ENCODE measurements around the gene DENND10. TPM values are rescaled to one million over a fixed set of nuclear protein-coding genes. Genes with fewer than 3 reads are reported as not detected.

The DENND10 gene
- polyA plus RNA-seq (2013, experiment 1 of 2), result 59.7 TPM
- 60.9 TPM for polyA plus RNA-seq (2013, experiment 2 of 2)

GRCh38 chr10:119103903-119104653 lies at the start of gene DENND10:
Gene DENND10, plus strand, starts transcription at chr10:119104113. Its CDS starts 30 bp downstream, at chr10:119104143.
- peak within 1 kb of the TSS; percentile 99 for H3K18ac ChIP-seq (ENCODE audit: low read length)
- H2BK5ac ChIP-seq (ENCODE audit: low read length), result no peak within 1 kb of the TSS
- peak within 1 kb of the TSS; percentile 84 for H3K4me2 ChIP-seq (ENCODE audit: low read length)
- H3K4ac ChIP-seq (ENCODE audit: low read depth, low read length), result peak within 1 kb of the TSS; percentile 98
- H3K4me3 ChIP-seq (ENCODE audit: low read length), result peak within 1 kb of the TSS; percentile 89
- H3K56ac ChIP-seq (ENCODE audit: low read length), result peak within 1 kb of the TSS; percentile 96
- H2BK15ac ChIP-seq (replicated peaks; ENCODE audit: low read depth), result no peak within 1 kb of the TSS
- H4K5ac ChIP-seq (ENCODE audit: low read length), result no peak within 1 kb of the TSS
- H3K27ac ChIP-seq (ENCODE audit: low read depth, low read length), result peak within 1 kb of the TSS; percentile 62
- no peak within 1 kb of the TSS for H4K8ac ChIP-seq (ENCODE audit: low read depth, low read length)
- H3K23ac ChIP-seq (ENCODE audit: low read length), result no peak within 1 kb of the TSS
- no peaks in the 10 kb centered on the region for H3K36me3 ChIP-seq (ENCODE audit: control insufficient read depth, insufficient read depth, low read length)
- no CpG with 5 or more reads among the region's 91 CpGs for WGBS (ENCODE audit: extremely low coverage, insufficient coverage, low lambda C conversion rate)
- H3K79me2 ChIP-seq (ENCODE audit: control insufficient read depth, insufficient read depth, low read length), result peaks cover 9% of the 10 kb centered on the region
- H3K79me1 ChIP-seq (ENCODE audit: low read length), result no peaks in the 10 kb centered on the region
- H3K4me1 ChIP-seq (ENCODE audit: control insufficient read depth, low read depth, low read length), result no peaks in the 10 kb centered on the region
- peak; percentile 81 for DNase-seq
- H3K27me3 ChIP-seq (ENCODE audit: insufficient read depth, low read length, poor library complexity), result no peaks in the 10 kb centered on the region
- H2AK5ac ChIP-seq (ENCODE audit: low read length), result no peak within 1 kb of the TSS
- H3K9ac ChIP-seq (ENCODE audit: low read length), result peak within 1 kb of the TSS; percentile 76
- peak within 1 kb of the TSS; percentile 82 for H2BK120ac ChIP-seq (ENCODE audit: low read depth, low read length)

GRCh38 chr10:119055472-119055871 lies 48.4 kb upstream of the DENND10 start:
- H3K4me1 ChIP-seq (ENCODE audit: control insufficient read depth, low read depth, low read length), result no peaks in the 10 kb centered on the region
- no CpG with 5 or more reads among the region's 1 CpG for WGBS (ENCODE audit: extremely low coverage, insufficient coverage, low lambda C conversion rate)
- DNase-seq, result no peak
- no peak overlapping the region for H3K27ac ChIP-seq (ENCODE audit: low read depth, low read length)
- H2BK120ac ChIP-seq (ENCODE audit: low read depth, low read length), result no peak overlapping the region
- no peak overlapping the region for H2AK5ac ChIP-seq (ENCODE audit: low read length)
- H3K79me2 ChIP-seq (ENCODE audit: control insufficient read depth, insufficient read depth, low read length), result peaks cover 21% of the 10 kb centered on the region
- H3K4ac ChIP-seq (ENCODE audit: low read depth, low read length), result no peak overlapping the region
- H3K79me1 ChIP-seq (ENCODE audit: low read length), result peaks cover 5% of the 10 kb centered on the region
- H4K5ac ChIP-seq (ENCODE audit: low read length), result no peak overlapping the region
- no peak overlapping the region for H3K56ac ChIP-seq (ENCODE audit: low read length)
- H3K36me3 ChIP-seq (ENCODE audit: control insufficient read depth, insufficient read depth, low read length), result peaks cover 18% of the 10 kb centered on the region
- no peak overlapping the region for H4K8ac ChIP-seq (ENCODE audit: low read depth, low read length)
- no peak overlapping the region for H2BK15ac ChIP-seq (replicated peaks; ENCODE audit: low read depth)
- H3K4me3 ChIP-seq (ENCODE audit: low read length), result no peak overlapping the region
- H2BK5ac ChIP-seq (ENCODE audit: low read length), result no peak overlapping the region
- no peak overlapping the region for H3K4me2 ChIP-seq (ENCODE audit: low read length)
- no peak overlapping the region for H3K18ac ChIP-seq (ENCODE audit: low read length)
- H3K9ac ChIP-seq (ENCODE audit: low read length), result no peak overlapping the region
- no peak overlapping the region for H3K23ac ChIP-seq (ENCODE audit: low read length)
- H3K27me3 ChIP-seq (ENCODE audit: insufficient read depth, low read length, poor library complexity), result no peaks in the 10 kb centered on the region

- H4K5ac ChIP-seq (ENCODE audit: low read length), result no peak overlapping the region
- H3K27ac ChIP-seq (ENCODE audit: low read depth, low read length), result no peak overlapping the region
- no CpG with 5 or more reads among the region's 11 CpGs for WGBS (ENCODE audit: extremely low coverage, insufficient coverage, low lambda C conversion rate)
These were observed 45.9 kb upstream of the DENND10 start for GRCh38 chr10:119058010-119058409.

GRCh38 chr10:119059557-119059956 lies 44.4 kb upstream of the DENND10 start:
- H2BK15ac ChIP-seq (replicated peaks; ENCODE audit: low read depth), result no peak overlapping the region
- H3K23ac ChIP-seq (ENCODE audit: low read length), result no peak overlapping the region
- no peak overlapping the region for H3K18ac ChIP-seq (ENCODE audit: low read length)
- H3K56ac ChIP-seq (ENCODE audit: low read length), result no peak overlapping the region
- DNase-seq, result no peak
- WGBS (ENCODE audit: extremely low coverage, insufficient coverage, low lambda C conversion rate), result no CpG with 5 or more reads among the region's 4 CpGs
- H2BK120ac ChIP-seq (ENCODE audit: low read depth, low read length), result no peak overlapping the region
- no peak overlapping the region for H2BK5ac ChIP-seq (ENCODE audit: low read length)
- H3K27ac ChIP-seq (ENCODE audit: low read depth, low read length), result no peak overlapping the region
- peaks cover 16% of the 10 kb centered on the region for H3K36me3 ChIP-seq (ENCODE audit: control insufficient read depth, insufficient read depth, low read length)
- no peaks in the 10 kb centered on the region for H3K4me1 ChIP-seq (ENCODE audit: control insufficient read depth, low read depth, low read length)
- no peak overlapping the region for H3K4me2 ChIP-seq (ENCODE audit: low read length)
- no peak overlapping the region for H4K8ac ChIP-seq (ENCODE audit: low read depth, low read length)
- H3K4ac ChIP-seq (ENCODE audit: low read depth, low read length), result no peak overlapping the region
- H3K9ac ChIP-seq (ENCODE audit: low read length), result no peak overlapping the region
- H3K27me3 ChIP-seq (ENCODE audit: insufficient read depth, low read length, poor library complexity), result no peaks in the 10 kb centered on the region
- no peak overlapping the region for H2AK5ac ChIP-seq (ENCODE audit: low read length)
- H3K79me1 ChIP-seq (ENCODE audit: low read length), result peaks cover 6% of the 10 kb centered on the region
- peaks cover 22% of the 10 kb centered on the region for H3K79me2 ChIP-seq (ENCODE audit: control insufficient read depth, insufficient read depth, low read length)
- H4K5ac ChIP-seq (ENCODE audit: low read length), result no peak overlapping the region
- H3K4me3 ChIP-seq (ENCODE audit: low read length), result no peak overlapping the region

More at GRCh38 chr10:119058010-119058409, 45.9 kb upstream of the DENND10 start:
- no peak overlapping the region for H2AK5ac ChIP-seq (ENCODE audit: low read length)
- no peak overlapping the region for H4K8ac ChIP-seq (ENCODE audit: low read depth, low read length)
- H3K56ac ChIP-seq (ENCODE audit: low read length), result no peak overlapping the region
- H3K79me1 ChIP-seq (ENCODE audit: low read length), result peaks cover 1% of the 10 kb centered on the region
- H3K4ac ChIP-seq (ENCODE audit: low read depth, low read length), result no peak overlapping the region
- H3K18ac ChIP-seq (ENCODE audit: low read length), result no peak overlapping the region
- H3K4me2 ChIP-seq (ENCODE audit: low read length), result no peak overlapping the region
- no peak overlapping the region for H3K9ac ChIP-seq (ENCODE audit: low read length)
- no peak overlapping the region for H3K23ac ChIP-seq (ENCODE audit: low read length)
- no peak overlapping the region for H3K4me3 ChIP-seq (ENCODE audit: low read length)
- H2BK120ac ChIP-seq (ENCODE audit: low read depth, low read length), result no peak overlapping the region
- H3K27me3 ChIP-seq (ENCODE audit: insufficient read depth, low read length, poor library complexity), result no peaks in the 10 kb centered on the region
- peaks cover 16% of the 10 kb centered on the region for H3K36me3 ChIP-seq (ENCODE audit: control insufficient read depth, insufficient read depth, low read length)
- H2BK5ac ChIP-seq (ENCODE audit: low read length), result no peak overlapping the region
- DNase-seq, result no peak
- H3K79me2 ChIP-seq (ENCODE audit: control insufficient read depth, insufficient read depth, low read length), result peaks cover 18% of the 10 kb centered on the region
- no peak overlapping the region for H2BK15ac ChIP-seq (replicated peaks; ENCODE audit: low read depth)
- H3K4me1 ChIP-seq (ENCODE audit: control insufficient read depth, low read depth, low read length), result no peaks in the 10 kb centered on the region

GRCh38 chr10:119060107-119060506 lies 43.8 kb upstream of the DENND10 start:
- DNase-seq, result no peak
- no peak overlapping the region for H3K23ac ChIP-seq (ENCODE audit: low read length)
- H3K4ac ChIP-seq (ENCODE audit: low read depth, low read length), result no peak overlapping the region
- H3K9ac ChIP-seq (ENCODE audit: low read length), result no peak overlapping the region
- no peak overlapping the region for H2BK5ac ChIP-seq (ENCODE audit: low read length)
- H3K56ac ChIP-seq (ENCODE audit: low read length), result no peak overlapping the region
- no peaks in the 10 kb centered on the region for H3K4me1 ChIP-seq (ENCODE audit: control insufficient read depth, low read depth, low read length)
- no peak overlapping the region for H3K4me3 ChIP-seq (ENCODE audit: low read length)
- H4K8ac ChIP-seq (ENCODE audit: low read depth, low read length), result no peak overlapping the region
- no CpG with 5 or more reads among the region's 1 CpG for WGBS (ENCODE audit: extremely low coverage, insufficient coverage, low lambda C conversion rate)
- peaks cover 20% of the 10 kb centered on the region for H3K36me3 ChIP-seq (ENCODE audit: control insufficient read depth, insufficient read depth, low read length)
- no peak overlapping the region for H4K5ac ChIP-seq (ENCODE audit: low read length)
- H3K4me2 ChIP-seq (ENCODE audit: low read length), result no peak overlapping the region
- no peak overlapping the region for H2BK15ac ChIP-seq (replicated peaks; ENCODE audit: low read depth)
- no peaks in the 10 kb centered on the region for H3K27me3 ChIP-seq (ENCODE audit: insufficient read depth, low read length, poor library complexity)
- peaks cover 6% of the 10 kb centered on the region for H3K79me1 ChIP-seq (ENCODE audit: low read length)
- peaks cover 25% of the 10 kb centered on the region for H3K79me2 ChIP-seq (ENCODE audit: control insufficient read depth, insufficient read depth, low read length)
- no peak overlapping the region for H2AK5ac ChIP-seq (ENCODE audit: low read length)
- no peak overlapping the region for H2BK120ac ChIP-seq (ENCODE audit: low read depth, low read length)
- H3K18ac ChIP-seq (ENCODE audit: low read length), result no peak overlapping the region
- H3K27ac ChIP-seq (ENCODE audit: low read depth, low read length), result no peak overlapping the region
